SJSA1 (cell line): ENCODE results near the gene ARHGDIB. TPM values are rescaled to one million over a fixed set of nuclear protein-coding genes. Genes with fewer than 3 reads are reported as not detected.

Source experiments
- DNase-seq, 2 experiments: peaks; one replicate each; pipeline ENCODE4 v3.0.0-alpha.2; 2015 to 2020; ENCODE audit warnings: low spot score in 2 of 2, low read depth in 1 of 2
- H3K27ac ChIP-seq: fragments of 250-450 bp; sonication (Bioruptor Pico); 2 replicates; pipeline ENCODE4 v1.5.1; 2020; ENCODE audit warnings: mild to moderate bottlenecking, moderate library complexity
- H3K27me3 ChIP-seq: fragments of 250-450 bp; sonication (Bioruptor Pico); replicated peaks from 2 replicates; pipeline ENCODE4 v1.5.1; 2020; ENCODE audit warnings: mild to moderate bottlenecking, moderate library complexity
- H3K36me3 ChIP-seq: fragments of 250-450 bp; sonication (Bioruptor Pico); 2 replicates; pipeline ENCODE4 v1.5.1; 2020; ENCODE audit warnings: mild to moderate bottlenecking
- H3K4me1 ChIP-seq: fragments of 250-450 bp; sonication (Bioruptor Pico); replicated peaks from 2 replicates; pipeline ENCODE4 v1.6.1; 2021; ENCODE audit warnings: mild to moderate bottlenecking
- H3K4me3 ChIP-seq: fragments of 250-450 bp; sonication (Bioruptor Pico); 2 replicates; pipeline ENCODE4 v1.5.1; 2020; ENCODE audit warnings: mild to moderate bottlenecking
- H3K9me3 ChIP-seq: fragments of 250-450 bp; sonication (Bioruptor Pico); replicated peaks from 2 replicates; pipeline ENCODE4 v1.5.1; 2020; ENCODE audit warnings: mild to moderate bottlenecking
- total RNA-seq: library from RNA; depleted of rRNA; stranded (reverse); fragments of >200 nt; shearing (Covaris generic); gene quantifications from 2 replicates; pipeline ENCODE4 v1.2.3, GENCODE V29; 2014

ARHGDIB gene
- total RNA-seq, 1 experiment from 2014 or later: 50.8 TPM

DNA sequence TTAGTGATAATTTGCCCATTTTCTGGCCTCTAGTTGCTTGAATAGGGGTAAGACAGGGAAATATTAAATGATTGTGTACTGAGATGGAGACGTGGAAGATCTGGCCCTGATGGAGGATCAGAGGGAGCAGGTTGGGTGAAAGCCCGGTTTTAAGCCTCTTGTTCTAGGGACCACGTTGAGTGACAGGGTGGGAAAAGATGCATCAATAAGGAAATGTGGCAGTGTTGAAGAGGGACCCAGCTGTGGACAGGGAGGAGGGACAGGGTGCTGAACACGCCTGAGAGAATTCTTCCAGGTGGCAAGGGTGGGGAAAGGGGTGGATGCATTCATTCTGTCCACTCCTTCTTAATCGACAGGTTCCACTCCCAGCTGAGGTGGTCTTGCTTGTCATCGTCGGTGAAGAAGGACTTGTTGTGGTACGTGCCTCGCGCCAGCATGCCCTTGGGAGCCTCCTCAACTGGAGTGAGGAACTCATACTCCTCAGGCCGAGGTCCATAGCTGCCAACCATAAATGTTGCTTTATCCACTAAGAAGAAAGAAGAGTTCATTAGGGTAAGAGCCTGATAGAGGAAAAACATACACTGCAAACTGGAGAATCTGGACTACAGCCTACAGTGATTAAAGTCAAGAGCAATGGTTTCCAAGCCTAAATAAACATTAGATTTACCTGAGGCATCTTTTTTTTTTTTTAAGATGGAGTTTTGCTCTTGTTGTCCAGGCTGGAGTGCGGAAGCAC is 19.0 kb downstream of the ARHGDIB start:
- peaks cover 7% of the 10 kb centered on the region; the same call in 1 of the 2 replicates for H3K36me3 ChIP-seq
- no peaks in the 10 kb centered on the region for H3K27me3 ChIP-seq
- no peak for DNase-seq
- no peak overlapping the region for H3K4me3 ChIP-seq
- no peak overlapping the region for H3K27ac ChIP-seq
- H3K4me1 ChIP-seq: peaks cover 5% of the 10 kb centered on the region
- H3K9me3 ChIP-seq: no peaks in the 10 kb centered on the region

DNA sequence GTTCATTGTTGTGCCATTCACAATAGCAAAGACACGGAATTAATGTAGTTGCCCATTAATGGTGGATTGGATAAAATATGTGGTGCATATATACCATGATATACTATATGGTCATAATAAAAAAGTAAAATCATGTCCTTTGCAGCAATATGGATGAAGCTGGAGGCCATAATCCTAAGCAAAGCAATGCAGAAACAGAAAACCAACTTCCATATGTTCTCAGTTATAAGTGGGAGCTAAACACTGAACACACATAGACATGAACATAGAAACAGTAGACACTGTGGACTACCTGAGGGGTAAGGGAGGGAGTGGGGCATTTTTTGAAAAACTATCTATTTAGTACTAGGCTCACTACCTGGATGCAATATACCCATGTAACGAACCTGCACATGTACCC is 20.0 kb downstream of the ARHGDIB start:
- DNase-seq: no peak
- no peaks in the 10 kb centered on the region for H3K4me1 ChIP-seq

DNA sequence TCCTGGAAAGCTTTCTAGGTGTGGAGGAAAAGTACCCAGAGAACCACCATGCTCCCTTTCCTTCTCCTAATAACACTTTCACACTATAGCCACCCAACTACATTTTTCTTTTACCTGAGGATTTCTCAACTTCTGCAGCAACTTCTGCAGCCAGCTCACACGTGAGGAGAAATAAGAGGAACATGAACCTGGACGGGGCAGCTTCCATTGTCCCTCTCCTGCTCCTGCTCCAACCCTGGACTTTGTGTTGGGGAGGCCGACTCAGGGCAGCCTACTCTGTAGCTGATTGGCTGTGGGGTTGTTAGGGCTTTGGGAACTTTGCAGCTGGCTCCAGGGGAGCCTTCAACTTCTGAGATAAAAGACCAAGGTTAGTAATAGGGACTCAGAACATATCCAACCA is 23.1 kb downstream of the ARHGDIB start, which contains the start of gene ERP27:
Gene ERP27 (minus strand): TSS at position 237 of the 400 bp plus-strand sequence. CDS start 29 bp downstream, at position 208.
- no peaks in the 10 kb centered on the region; the same call in 1 of the 2 replicates for H3K9me3 ChIP-seq
- H3K4me1 ChIP-seq: peaks cover 4% of the 10 kb centered on the region; the same call in 1 of the 2 replicates
- H3K4me3 ChIP-seq: no peak within 1 kb of the TSS
- no peaks in the 10 kb centered on the region for H3K27me3 ChIP-seq
- no peak within 1 kb of the TSS for H3K27ac ChIP-seq
- H3K36me3 ChIP-seq: no peaks in the 10 kb centered on the region
- DNase-seq: no peak

More for the DNA sequence above, 20.0 kb downstream of the ARHGDIB start:
- Histone ChIP-seq H3K4me3 (no peak overlapping the region), H3K9me3 (no peaks in the 10 kb centered on the region), H3K27ac (no peak overlapping the region), H3K27me3 (no peaks in the 10 kb centered on the region), H3K36me3 (peaks cover 7% of the 10 kb centered on the region; the same call in 1 of the 2 replicates)

DNA sequence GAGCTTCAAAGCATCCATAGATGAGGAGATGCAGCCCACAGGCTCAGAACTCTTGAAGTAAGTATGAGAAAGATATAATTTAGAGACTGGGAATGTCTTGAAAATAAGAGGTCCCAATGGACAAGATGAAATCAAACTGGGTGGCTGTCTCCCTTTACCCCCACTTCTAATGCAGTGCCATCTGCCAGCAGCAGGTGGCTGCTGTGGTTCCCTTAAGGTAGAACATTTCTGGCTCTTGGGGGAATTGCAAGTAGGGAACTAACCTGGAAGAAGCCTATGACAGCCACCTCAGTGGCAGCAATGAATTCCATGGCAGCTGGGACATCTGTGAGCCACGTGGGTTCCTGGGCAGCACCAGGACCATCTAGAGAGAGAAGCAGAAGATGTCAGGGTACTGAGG is 23.7 kb downstream of the ARHGDIB start:
- no peaks in the 10 kb centered on the region for H3K36me3 ChIP-seq
- no peaks in the 10 kb centered on the region; the same call in 1 of the 2 replicates for H3K9me3 ChIP-seq
- H3K4me1 ChIP-seq: peaks cover 4% of the 10 kb centered on the region; the same call in 1 of the 2 replicates
- DNase-seq: no peak
- H3K27ac ChIP-seq: no peak overlapping the region
- H3K4me3 ChIP-seq: no peak overlapping the region
- no peaks in the 10 kb centered on the region for H3K27me3 ChIP-seq

DNA sequence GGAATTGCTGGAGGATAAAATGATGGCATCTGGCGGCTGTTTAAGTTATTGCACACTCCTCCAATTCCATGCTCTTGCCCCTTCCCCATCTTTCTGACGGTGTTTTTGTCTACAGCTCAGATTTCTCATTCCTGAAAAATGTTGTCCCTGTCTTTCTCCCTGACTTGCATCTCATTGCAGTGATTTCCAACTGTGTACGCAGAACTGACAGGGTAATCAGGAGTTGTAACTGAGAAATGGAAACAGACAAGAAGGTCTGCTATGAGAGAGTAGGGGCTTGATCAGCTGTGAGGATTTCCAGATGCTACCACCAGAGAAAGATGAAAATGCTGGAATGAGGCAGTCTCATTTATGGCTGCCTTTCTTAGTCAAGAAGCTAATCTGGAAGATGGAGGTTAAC is 24.4 kb downstream of the ARHGDIB start:
- H3K27me3 ChIP-seq: no peaks in the 10 kb centered on the region
- H3K4me1 ChIP-seq: peaks cover 4% of the 10 kb centered on the region; the same call in 1 of the 2 replicates
- no peak for DNase-seq
- no peak overlapping the region for H3K27ac ChIP-seq
- no peaks in the 10 kb centered on the region; the same call in 1 of the 2 replicates for H3K9me3 ChIP-seq
- no peaks in the 10 kb centered on the region for H3K36me3 ChIP-seq
- no peak overlapping the region for H3K4me3 ChIP-seq

DNA sequence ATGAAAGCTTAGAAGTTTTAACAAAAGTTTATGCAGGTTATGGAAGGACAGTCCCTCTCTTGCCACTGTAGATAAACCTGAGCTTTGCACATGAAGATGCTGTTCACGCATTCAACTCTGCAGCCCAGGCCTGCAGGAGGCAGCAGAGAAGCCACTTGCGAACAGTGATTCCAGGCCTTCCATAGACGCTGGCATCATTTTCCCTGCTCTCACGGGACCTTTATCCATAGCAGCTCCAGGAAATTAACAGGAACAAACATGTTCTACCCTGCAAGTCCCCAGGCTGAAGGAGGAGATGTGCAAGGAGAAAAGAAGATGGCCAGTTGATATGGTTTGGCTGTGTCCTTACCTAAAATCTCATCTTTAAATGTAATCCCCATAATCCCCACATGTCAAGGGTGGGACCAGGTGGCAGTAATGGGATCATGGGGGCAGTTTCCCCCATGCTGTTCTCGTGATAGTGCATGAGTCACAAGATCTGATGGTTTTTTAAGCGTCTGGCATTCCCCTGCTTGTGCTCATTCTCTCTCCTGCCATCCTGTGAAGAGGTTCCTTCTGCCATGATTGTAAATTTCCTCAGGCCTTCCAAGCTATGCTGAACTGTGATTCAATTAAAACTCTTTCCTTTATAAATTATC is 25.1 kb downstream of the ARHGDIB start:
- Histone ChIP-seq H3K36me3 (no peaks in the 10 kb centered on the region), H3K27ac (no peak overlapping the region), H3K4me1 (peaks cover 9% of the 10 kb centered on the region), H3K9me3 (no peaks in the 10 kb centered on the region; the same call in 1 of the 2 replicates), H3K4me3 (no peak overlapping the region), H3K27me3 (no peaks in the 10 kb centered on the region)
- DNase-seq: no peak

DNA sequence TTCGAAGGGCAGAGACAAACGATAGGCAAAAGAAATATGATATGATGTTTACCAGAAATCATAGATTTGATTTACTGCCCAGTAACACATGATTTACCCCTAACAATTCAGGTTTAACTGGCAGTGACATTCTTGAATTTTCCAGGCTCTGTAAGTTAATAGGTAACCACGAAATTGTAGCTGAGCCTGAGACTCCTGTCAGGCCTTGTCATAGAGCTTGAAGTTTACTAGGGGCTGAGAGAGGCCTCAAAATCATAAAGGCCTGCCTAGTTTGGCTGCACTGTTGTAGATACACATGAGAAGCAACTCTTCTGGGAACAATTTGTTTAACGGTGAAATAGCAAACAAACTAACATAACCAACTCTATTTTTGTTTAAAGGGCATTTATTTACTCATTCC is 26.4 kb downstream of the ARHGDIB start:
- no peaks in the 10 kb centered on the region; the same call in 1 of the 2 replicates for H3K9me3 ChIP-seq
- no peaks in the 10 kb centered on the region for H3K27me3 ChIP-seq
- no peak overlapping the region for H3K27ac ChIP-seq
- no peak overlapping the region for H3K4me3 ChIP-seq
- no peaks in the 10 kb centered on the region for H3K36me3 ChIP-seq
- no peak for DNase-seq
- peaks cover 17% of the 10 kb centered on the region for H3K4me1 ChIP-seq

DNA sequence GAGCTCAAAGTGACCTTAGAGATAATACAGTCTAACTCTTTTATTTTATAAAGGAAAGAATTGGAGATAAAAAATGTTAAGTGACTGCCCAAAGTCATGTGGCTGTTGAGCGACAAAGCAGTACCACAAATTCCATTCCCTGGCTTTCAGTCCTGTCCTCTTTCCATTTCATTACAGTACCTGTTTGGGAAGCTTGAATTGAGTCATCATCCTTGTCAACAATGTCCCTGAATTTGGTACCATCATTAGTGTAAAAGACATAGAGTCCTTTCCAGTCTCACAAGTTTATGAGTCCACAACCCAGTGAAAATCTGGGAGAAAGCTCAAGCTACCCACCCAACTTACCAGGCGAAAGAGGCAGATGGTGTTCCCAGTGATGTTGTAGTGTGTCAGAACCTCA is 26.9 kb downstream of the ARHGDIB start:
- Histone ChIP-seq H3K27me3 (no peaks in the 10 kb centered on the region), H3K36me3 (no peaks in the 10 kb centered on the region), H3K27ac (no peak overlapping the region), H3K9me3 (no peaks in the 10 kb centered on the region; the same call in 1 of the 2 replicates), H3K4me3 (no peak overlapping the region), H3K4me1 (peaks cover 17% of the 10 kb centered on the region)
- no peak for DNase-seq

DNA sequence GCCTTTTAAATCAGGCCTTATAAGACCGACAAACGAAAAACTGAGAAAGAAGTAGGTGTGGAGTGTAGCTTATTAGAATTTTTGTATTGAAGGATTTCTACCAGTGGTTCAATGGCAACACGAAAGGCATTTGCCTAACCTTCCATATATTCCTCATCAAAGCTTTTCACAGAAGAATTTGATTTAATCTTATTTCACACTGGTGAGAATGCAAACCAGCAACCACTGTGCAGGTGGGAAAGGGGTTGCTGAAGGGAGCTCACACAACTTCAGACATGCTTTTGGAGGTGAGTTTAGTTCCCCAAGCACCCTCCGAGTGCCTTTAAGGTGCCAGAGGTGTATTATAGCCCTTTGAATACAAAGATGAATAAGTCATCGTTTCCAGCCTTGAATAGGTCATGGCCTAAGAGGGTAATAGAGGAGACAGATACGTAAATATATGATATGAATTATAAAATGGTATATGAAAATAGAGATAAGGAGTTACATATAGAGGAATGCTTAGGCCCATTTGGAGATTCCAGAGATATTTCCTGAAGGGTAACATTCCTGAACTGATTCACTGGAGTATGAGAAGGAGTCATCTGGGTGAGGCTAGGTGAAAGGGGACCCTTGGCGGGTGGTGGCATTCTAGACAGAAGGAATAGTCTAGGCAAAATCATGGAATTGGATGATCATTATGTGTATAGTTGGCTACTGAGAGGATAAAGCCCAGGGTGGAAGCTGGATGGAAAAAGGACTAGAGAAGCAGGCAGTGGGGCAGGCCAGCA is 29.4 kb downstream of the ARHGDIB start:
- DNase-seq: no peak
- H3K27ac ChIP-seq: no peak overlapping the region
- peaks cover 23% of the 10 kb centered on the region for H3K4me1 ChIP-seq
- no peaks in the 10 kb centered on the region for H3K36me3 ChIP-seq
- no peak overlapping the region for H3K4me3 ChIP-seq
- H3K9me3 ChIP-seq: no peaks in the 10 kb centered on the region; the same call in 1 of the 2 replicates
- no peaks in the 10 kb centered on the region for H3K27me3 ChIP-seq

DNA sequence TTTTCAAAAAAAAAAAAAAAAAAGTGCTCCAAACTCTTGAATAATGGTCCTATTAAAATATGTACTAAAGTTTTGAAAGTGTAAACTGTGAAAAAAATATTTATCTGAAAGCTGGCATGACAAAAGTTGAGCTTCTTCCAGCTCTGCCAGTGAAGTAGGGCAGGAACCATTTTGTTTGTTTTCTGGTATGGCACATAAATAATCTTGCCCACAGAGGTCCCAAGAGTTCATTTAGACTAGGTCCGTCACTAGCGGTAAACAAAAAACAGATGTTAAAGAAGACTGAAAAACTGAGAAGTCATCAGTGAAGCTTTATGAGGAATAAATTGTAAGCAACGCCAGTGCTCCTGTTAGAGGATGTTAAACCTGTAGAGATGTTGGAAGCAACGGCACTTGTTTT is 30.0 kb downstream of the ARHGDIB start:
- no peak overlapping the region for H3K27ac ChIP-seq
- H3K4me1 ChIP-seq: peaks cover 23% of the 10 kb centered on the region
- no peak overlapping the region for H3K4me3 ChIP-seq
- no peaks in the 10 kb centered on the region for H3K27me3 ChIP-seq
- peak in 1 of 2 experiments; percentile 23 for DNase-seq
- no peaks in the 10 kb centered on the region; the same call in 1 of the 2 replicates for H3K9me3 ChIP-seq
- H3K36me3 ChIP-seq: no peaks in the 10 kb centered on the region

DNA sequence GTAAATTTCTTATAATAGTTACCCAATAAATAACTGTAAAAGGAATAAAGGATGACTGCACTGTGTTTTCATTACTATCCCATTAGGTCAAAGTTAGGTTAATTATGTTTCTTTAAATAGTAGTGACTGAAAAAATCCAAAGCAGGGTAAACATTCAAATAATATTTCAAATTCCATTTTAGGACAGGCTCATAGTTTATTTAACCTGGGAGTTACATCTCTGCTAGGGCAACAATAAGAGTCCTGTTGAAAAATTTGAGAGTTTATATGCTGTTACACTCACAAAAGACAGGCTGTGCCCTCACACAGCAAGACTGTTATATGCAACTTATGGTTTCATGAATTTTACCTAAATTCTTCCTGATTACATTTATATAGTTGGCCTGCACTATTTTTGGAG is 31.1 kb downstream of the ARHGDIB start:
- Histone ChIP-seq H3K27me3 (no peaks in the 10 kb centered on the region), H3K4me3 (no peak overlapping the region), H3K36me3 (no peaks in the 10 kb centered on the region), H3K9me3 (no peaks in the 10 kb centered on the region; the same call in 1 of the 2 replicates), H3K27ac (no peak overlapping the region), H3K4me1 (peaks cover 23% of the 10 kb centered on the region)
- DNase-seq: no peak

DNA sequence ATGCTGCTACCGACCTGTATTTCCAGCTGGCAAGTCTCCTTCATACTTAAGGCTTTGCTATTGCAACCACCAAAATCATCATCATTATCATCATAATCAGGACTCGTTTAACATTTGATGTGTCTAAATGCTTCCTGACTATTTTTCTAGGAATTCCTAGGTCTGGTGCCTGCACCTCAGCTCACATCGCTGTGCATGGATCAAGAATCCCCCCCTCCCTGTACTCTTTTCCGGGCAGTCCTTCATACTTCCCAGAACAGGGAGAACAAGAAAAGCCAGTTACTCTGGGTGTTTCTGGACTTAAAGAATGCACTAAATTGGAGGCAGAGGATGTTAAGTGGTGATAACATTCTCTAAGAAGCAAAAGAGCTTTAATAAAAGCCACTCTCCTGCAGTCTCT is 32.5 kb downstream of the ARHGDIB start:
- Histone ChIP-seq H3K27me3 (no peaks in the 10 kb centered on the region), H3K4me1 (peaks cover 19% of the 10 kb centered on the region), H3K4me3 (no peak overlapping the region), H3K36me3 (no peaks in the 10 kb centered on the region), H3K9me3 (no peaks in the 10 kb centered on the region), H3K27ac (no peak overlapping the region)
- DNase-seq: no peak

DNA sequence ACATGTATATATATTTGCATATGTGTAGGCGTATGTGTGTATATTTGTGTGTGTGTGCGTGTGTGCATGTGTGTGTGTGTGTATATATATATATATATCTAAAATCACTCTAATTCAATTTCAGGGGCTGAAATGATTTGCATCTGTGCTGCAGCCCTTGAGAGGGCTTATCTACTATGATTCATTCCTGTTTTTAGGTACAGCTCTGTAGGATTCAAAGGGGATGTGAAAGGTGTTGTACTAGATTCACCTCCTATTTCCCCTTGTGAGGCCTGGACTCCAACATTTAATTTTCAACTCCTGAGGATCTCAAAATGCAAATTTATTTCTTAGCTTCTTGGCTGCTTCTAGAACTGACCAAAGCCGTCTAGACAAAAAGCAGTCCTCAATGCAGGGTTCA is 34.1 kb downstream of the ARHGDIB start:
- Histone ChIP-seq H3K4me3 (no peak overlapping the region), H3K27me3 (no peaks in the 10 kb centered on the region), H3K36me3 (no peaks in the 10 kb centered on the region), H3K27ac (no peak overlapping the region), H3K9me3 (no peaks in the 10 kb centered on the region), H3K4me1 (peaks cover 19% of the 10 kb centered on the region)
- no peak for DNase-seq
